IMR-90 (cell line): ENCODE measurements around the gene HMGCL. TPM values are rescaled to one million over a fixed set of nuclear protein-coding genes. Genes with fewer than 3 reads are reported as not detected.

ENCODE experiments used
- ATAC-seq: fragments of 200-7000 bp; cut with Tn5 transposase; 2 replicates; pipeline ENCODE4 v1.9.1; 2020; ENCODE audit warnings: low read depth, mild to moderate bottlenecking, moderate library complexity
- BruUV-seq: library from RNA; stranded (reverse); fragments of 400-500 nt; replicated peaks from 2 replicates; lab custom pipeline; 2021; lab: Mats Ljungman, UMichigan
- CTCF ChIA-PET: fragments of 300-600 bp; formaldehyde crosslinking; extraction: SDS; loops from one replicate; lab custom pipeline; 2021; ENCODE audit warnings: antibody characterized with exemption; lab: Yijun Ruan, JAX
- POLR2A ChIA-PET: fragments of 300-600 bp; sonication (Branson Sonifier 250); formaldehyde crosslinking; loops from one replicate; lab custom pipeline; 2022; ENCODE audit warnings: antibody characterized with exemption; ENCODE audit not compliant: unreplicated experiment; lab: Charles Lee
- DNase-seq: peaks from one replicate; pipeline ENCODE4 v3.0.0; 2013
- H2AFZ ChIP-seq: replicated peaks from 2 replicates; pipeline ENCODE3; 2013; ENCODE audit warnings: low read length, mild to moderate bottlenecking; ENCODE audit not compliant: poor library complexity
- H2AK5ac ChIP-seq: 2 replicates; pipeline ENCODE4 v1.6.1; 2013; ENCODE audit warnings: low read depth, low read length, inconsistent platforms
- H2AK9ac ChIP-seq: replicated peaks from 2 replicates; pipeline ENCODE3; 2013; ENCODE audit warnings: mild to moderate bottlenecking, low read depth, low read length, moderate library complexity; ENCODE audit not compliant: poor library complexity
- H2BK120ac ChIP-seq: 2 replicates; pipeline ENCODE4 v1.6.1; 2013; ENCODE audit warnings: low read depth, low read length, inconsistent platforms
- H2BK15ac ChIP-seq: 3 replicates; pipeline ENCODE4 v1.6.1; 2013; ENCODE audit warnings: low read depth, low read length, inconsistent platforms
- H2BK20ac ChIP-seq: 2 replicates; pipeline ENCODE4 v1.6.1; 2013; ENCODE audit warnings: low read depth, mild to moderate bottlenecking, inconsistent platforms, low read length, moderate library complexity
- H2BK5ac ChIP-seq: 2 replicates; pipeline ENCODE4 v1.6.1; 2013; ENCODE audit warnings: mild to moderate bottlenecking, low read depth, low read length, inconsistent platforms; ENCODE audit not compliant: poor library complexity, severe bottlenecking
- H3K14ac ChIP-seq: replicated peaks from 2 replicates; pipeline ENCODE4 v1.6.1; 2013; ENCODE audit warnings: low read depth, low read length, inconsistent platforms
- H3K18ac ChIP-seq: 2 replicates; pipeline ENCODE4 v1.6.1; 2013; ENCODE audit warnings: low read depth, low read length, control low read depth
- H3K23ac ChIP-seq: 2 replicates; pipeline ENCODE4 v1.6.1; 2013; ENCODE audit warnings: low read depth, low read length, inconsistent platforms
- H3K27ac ChIP-seq: 2 replicates; pipeline ENCODE4 v1.5.1; 2013; ENCODE audit warnings: mild to moderate bottlenecking, control low read depth, low read length; ENCODE audit not compliant: insufficient read depth
- H3K27me3 ChIP-seq: 2 replicates; pipeline ENCODE4 v1.6.1; 2013; ENCODE audit warnings: low read length; ENCODE audit not compliant: control insufficient read depth, insufficient read depth
- H3K36me3 ChIP-seq: 2 replicates; pipeline ENCODE4 v1.6.1; 2013; ENCODE audit warnings: low read length, mixed read lengths; ENCODE audit not compliant: control insufficient read depth, insufficient read depth
- H3K4ac ChIP-seq: 2 replicates; pipeline ENCODE4 v1.6.1; 2013; ENCODE audit warnings: low read depth, low read length, inconsistent platforms
- H3K4me1 ChIP-seq: 2 replicates; pipeline ENCODE4 v1.6.1; 2013; ENCODE audit warnings: low read length, mixed read lengths; ENCODE audit not compliant: control insufficient read depth, insufficient read depth
- H3K4me2 ChIP-seq: 2 replicates; pipeline ENCODE4 v1.6.1; 2013; ENCODE audit warnings: low read depth, mild to moderate bottlenecking, control low read depth, low read length, moderate library complexity
- H3K4me3 ChIP-seq: 2 replicates; pipeline ENCODE4 v1.5.1; 2013; ENCODE audit warnings: low read depth, mild to moderate bottlenecking, control low read depth, low read length, moderate library complexity; ENCODE audit not compliant: insufficient read depth
- H3K56ac ChIP-seq: 2 replicates; pipeline ENCODE4 v1.6.1; 2013; ENCODE audit warnings: low read length, inconsistent platforms; ENCODE audit not compliant: insufficient read depth; ENCODE audit errors: extremely low read depth
- H3K79me1 ChIP-seq, 2 experiments: 2 replicates each; pipeline ENCODE4 v1.6.1; 2013; ENCODE audit warnings: low read length in 2 of 2, inconsistent platforms in 1 of 2, low read depth in 1 of 2
- H3K9ac ChIP-seq: 2 replicates; pipeline ENCODE4 v1.6.1; 2013; ENCODE audit warnings: low read depth, low read length, control low read depth
- H3K9me1 ChIP-seq: 2 replicates; pipeline ENCODE4 v1.6.1; 2013; ENCODE audit warnings: low read length, inconsistent platforms; ENCODE audit not compliant: insufficient read depth
- H3K9me3 ChIP-seq: 2 replicates; pipeline ENCODE4 v1.6.1; 2013; ENCODE audit warnings: low read length; ENCODE audit not compliant: control insufficient read depth, insufficient read depth
- H4K20me1 ChIP-seq: 2 replicates; pipeline ENCODE4 v1.6.1; 2013; ENCODE audit warnings: low read length, inconsistent platforms; ENCODE audit not compliant: insufficient read depth
- H4K5ac ChIP-seq: 2 replicates; pipeline ENCODE4 v1.6.1; 2013; ENCODE audit warnings: mild to moderate bottlenecking, low read depth, low read length, control low read depth
- H4K8ac ChIP-seq, 2 experiments: 2 replicates each; pipeline ENCODE4 v1.6.1; 2013; ENCODE audit warnings: low read depth in 2 of 2, low read length in 2 of 2, control low read depth in 1 of 2, inconsistent platforms in 1 of 2
- H4K91ac ChIP-seq: 2 replicates; pipeline ENCODE4 v1.6.1; 2013; ENCODE audit warnings: low read depth, low read length, inconsistent platforms; ENCODE audit not compliant: insufficient read depth
- BHLHE40 ChIP-seq: fragments of 150-350 bp; IDR thresholded peaks from 2 replicates; pipeline ENCODE4 v1.6.1; 2016; ENCODE audit warnings: mild to moderate bottlenecking, low read depth, low read length
- CEBPB ChIP-seq: IDR thresholded peaks from 2 replicates; pipeline ENCODE4 v1.6.1; 2012; ENCODE audit warnings: low read depth, low read length, improper control_type of control experiment
- CHD1 ChIP-seq: IDR thresholded peaks from 2 replicates; pipeline ENCODE4 v1.6.1; 2012; ENCODE audit warnings: low read depth, low read length, improper control_type of control experiment
- CTCF ChIP-seq: conservative IDR thresholded peaks from 2 replicates; pipeline ENCODE4 v1.5.1; 2012; ENCODE audit warnings: mild to moderate bottlenecking, low read depth, low read length, improper control_type of control experiment
- FOS ChIP-seq: fragments of 150-350 bp; IDR thresholded peaks from 2 replicates; pipeline ENCODE4 v1.6.1; 2016; ENCODE audit warnings: low read depth, low read length
- MAFK ChIP-seq: IDR thresholded peaks from 2 replicates; pipeline ENCODE4 v1.6.1; 2012; ENCODE audit warnings: low read depth, low read length, improper control_type of control experiment
- MAZ ChIP-seq: IDR thresholded peaks from 2 replicates; pipeline ENCODE4 v1.6.1; 2012; ENCODE audit warnings: low read depth, mild to moderate bottlenecking, low read length, improper control_type of control experiment, moderate library complexity, borderline replicate concordance
- MXI1 ChIP-seq: IDR thresholded peaks from 2 replicates; pipeline ENCODE4 v1.6.1; 2012; ENCODE audit warnings: low read depth, mild to moderate bottlenecking, low read length, moderate library complexity, borderline replicate concordance
- NFE2L2 ChIP-seq: fragments of 150-350 bp; IDR thresholded peaks from 2 replicates; pipeline ENCODE4 v1.6.1; 2016; ENCODE audit warnings: low read depth, mild to moderate bottlenecking, low read length
- POLR2A ChIP-seq: IDR thresholded peaks from 2 replicates; pipeline ENCODE4 v1.6.1; 2012; ENCODE audit warnings: mild to moderate bottlenecking, low read depth, low read length
- RAD21 ChIP-seq: IDR thresholded peaks from 2 replicates; pipeline ENCODE4 v1.6.1; 2012; ENCODE audit warnings: low read length, improper control_type of control experiment
- RCOR1 ChIP-seq: IDR thresholded peaks from 2 replicates; pipeline ENCODE4 v1.6.1; 2012; ENCODE audit warnings: mild to moderate bottlenecking, low read length, improper control_type of control experiment; ENCODE audit not compliant: insufficient replicate concordance
- RFX5 ChIP-seq: IDR thresholded peaks from 2 replicates; pipeline ENCODE4 v1.8.0; 2012; ENCODE audit warnings: low read depth, mild to moderate bottlenecking, low read length, moderate library complexity
- SMC3 ChIP-seq: fragments of 150-350 bp; IDR thresholded peaks from 2 replicates; pipeline ENCODE4 v1.6.1; 2016; ENCODE audit warnings: low read depth, mild to moderate bottlenecking, antibody characterized with exemption, low read length, moderate library complexity
- WGBS, 2 experiments: methylation state at CpG; one replicate each; pipeline versions ENCODE4 v1.1.5 to v1.1.7; 2013; ENCODE audit warnings: missing lambda C conversion rate in 2 of 2; ENCODE audit not compliant: insufficient read length in 1 of 2; ENCODE audit errors: extremely low coverage in 2 of 2; 5-methylcytosine and 5-hydroxymethylcytosine counted together
- dilution Hi-C: fragments of 300-500 bp; cut with HindIII; formaldehyde crosslinking; loops from one replicate; pipeline ENCODE4 v1.14.3; 2018; ENCODE audit warnings: low sequenced_read_pairs; ENCODE audit not compliant: unreplicated experiment
- in situ Hi-C: fragments of 300-500 bp; cut with MboI; formaldehyde crosslinking; loops from 3 replicates; pipeline ENCODE4 v1.14.3; 2019; ENCODE audit warnings: low sequenced_read_pairs, inconsistent platforms, mixed read lengths
- intact Hi-C: fragments of 100-400 bp; cut with micrococcal nuclease; formaldehyde crosslinking; loops from 2 replicates; pipeline ENCODE4 v1.10.0; 2022
- polyA plus RNA-seq, 3 experiments: library from polyadenylated mRNA; depleted of rRNA; stranded (reverse); fragments of >200 nt; gene quantifications; 2 replicates each; pipeline ENCODE4 v1.2.3, GENCODE V29; 2012; ENCODE audit warnings: low replicate concordance in 1 of 3
- total RNA-seq: library from RNA; depleted of rRNA; stranded (reverse); fragments of >200 nt; gene quantifications from 2 replicates; pipeline ENCODE4 v1.2.3, GENCODE V29; 2012

Gene HMGCL
- total and polyA plus RNA-seq, 2 of the 4 experiments (the other 2 are of a cell fraction) = 30.6 to 33.5 TPM

- ATAC-seq = no peak
- TF ChIP-seq POLR2A (no peak), RAD21 (no peak), CEBPB (no peak), RFX5 (no peak), RCOR1 (no peak), CTCF (no peak), BHLHE40 (no peak), CHD1 (no peak), SMC3 (no peak), NFE2L2 (no peak), MAZ (no peak), MAFK (no peak), FOS (no peak), MXI1 (no peak)
- CTCF ChIA-PET = no interaction called here
- no peak overlapping the region for H3K23ac ChIP-seq
- no peak overlapping the region for H4K8ac ChIP-seq
- no peak overlapping the region for H3K56ac ChIP-seq
- dilution Hi-C loops = no loop called here
- no peak overlapping the region for H2BK20ac ChIP-seq
- H2AK5ac ChIP-seq = no peak overlapping the region
- no peak overlapping the region for H3K4me2 ChIP-seq
- no peak overlapping the region for H3K9ac ChIP-seq
- H2AFZ ChIP-seq = no peak overlapping the region
- BruUV-seq = no TSS peak
- H3K18ac ChIP-seq = no peak overlapping the region
- H3K14ac ChIP-seq = no peak overlapping the region
- H4K91ac ChIP-seq = no peak overlapping the region
- no peaks in the 10 kb centered on the region for H3K27me3 ChIP-seq
- H3K9me3 ChIP-seq = no peaks in the 10 kb centered on the region
- 90% methylated on average over 6 of the region's 10 CpGs; no CpG with 5 or more reads in 1 of the 2 experiments for WGBS, 2 experiments
- in situ Hi-C loops = no loop called here
- no peaks in the 10 kb centered on the region for H4K20me1 ChIP-seq
- no peak overlapping the region for H3K27ac ChIP-seq
- no peak overlapping the region for H2BK120ac ChIP-seq
- H3K79me1 ChIP-seq = peaks cover 8 to 21% of the 10 kb centered on the region in 2 experiments
- H3K36me3 ChIP-seq = peaks cover 9% of the 10 kb centered on the region; the same call in 1 of the 2 replicates
- POLR2A ChIA-PET = no interaction called here
- no peak overlapping the region for H3K4ac ChIP-seq
- H2BK5ac ChIP-seq = no peak overlapping the region
- no peak overlapping the region for H4K5ac ChIP-seq
- 0 out of 2 replicates have a peak, but pooled peaks cover 2% of the 10 kb centered on the region for H3K4me1 ChIP-seq
- H3K4me3 ChIP-seq = no peak overlapping the region
- H2AK9ac ChIP-seq = peak overlapping the region; percentile 13
- no peak for DNase-seq
- H2BK15ac ChIP-seq = no peak overlapping the region
- 0 out of 2 replicates have a peak, but pooled peaks cover 3% of the 10 kb centered on the region for H3K9me1 ChIP-seq
- intact Hi-C loops = loop anchor here (1.0 to 5.0 kb wide), 3 partner anchors 79 to 143 kb away; partner anchors contain the start of gene FUCA1
These were observed 52.4 kb downstream of the HMGCL start for GRCh38 chr1:23772854-23773242.
